Activated CD4-positive, alpha-beta T cell treated with anti-CD3 and anti-CD28 coated beads, Interleukin-2, amount 50 U/mL, for 48 hours (primary cell): ENCODE data around the gene CPAMD8.
"Not testable (repeated sequence)": the region's sequence is repeated elsewhere in the genome, so short reads cannot be mapped to it uniquely, and the experiment has no call there.

Experiments used
- DNase-seq, 2 experiments: peaks; one replicate each; pipeline ENCODE4 v3.0.0-alpha.2; 2020

CPAMD8 gene

GRCh38 chr19:16944626-16945363 is 81.8 kb downstream of the CPAMD8 start:
- no peak for DNase-seq

GRCh38 chr19:16943942-16944625 is 82.5 kb downstream of the CPAMD8 start:
- DNase-seq, result no peak

GRCh38 chr19:16943090-16943489 is 83.5 kb downstream of the CPAMD8 start:
- not testable (repeated sequence) for DNase-seq

GRCh38 chr19:16942583-16942982 is 84.0 kb downstream of the CPAMD8 start:
- DNase-seq, result no peak

GRCh38 chr19:16940626-16941025 is 86.0 kb downstream of the CPAMD8 start:
- no peak for DNase-seq

GRCh38 chr19:16940063-16940462 is 86.5 kb downstream of the CPAMD8 start:
- not testable (repeated sequence) for DNase-seq

- DNase-seq, result no peak
Observed at GRCh38 chr19:16938211-16938610, 88.4 kb downstream of the CPAMD8 start.

GRCh38 chr19:16937796-16938195 is 88.8 kb downstream of the CPAMD8 start:
- DNase-seq, result not testable (repeated sequence)

GRCh38 chr19:16936901-16937300 is 89.7 kb downstream of the CPAMD8 start:
- DNase-seq, result no peak

- no peak for DNase-seq
Observed at GRCh38 chr19:16934489-16934888, 92.1 kb downstream of the CPAMD8 start.

- DNase-seq, result no peak
Observed at GRCh38 chr19:16931306-16931705, 95.3 kb downstream of the CPAMD8 start.

- no peak for DNase-seq
Observed at GRCh38 chr19:16930753-16931152, 95.9 kb downstream of the CPAMD8 start.

GRCh38 chr19:16928916-16929315 is 97.7 kb downstream of the CPAMD8 start:
- DNase-seq, result no peak

GRCh38 chr19:16928351-16928750 is 98.3 kb downstream of the CPAMD8 start:
- no peak for DNase-seq

- DNase-seq, result no peak
Observed at GRCh38 chr19:16927883-16928282, 98.7 kb downstream of the CPAMD8 start.

- no peak for DNase-seq
Observed at GRCh38 chr19:16922949-16923348, 103.7 kb downstream of the CPAMD8 start.

- no peak for DNase-seq
Observed at GRCh38 chr19:16922592-16922934, 104.0 kb downstream of the CPAMD8 start.

GRCh38 chr19:16921766-16922591 is 104.6 kb downstream of the CPAMD8 start:
- DNase-seq, result no peak

GRCh38 chr19:16920816-16921529 is 105.6 kb downstream of the CPAMD8 start:
- DNase-seq, result no peak

GRCh38 chr19:16919496-16919895 is 107.1 kb downstream of the CPAMD8 start:
- no peak for DNase-seq

- no peak for DNase-seq
Observed at GRCh38 chr19:16917401-16917800, 109.2 kb downstream of the CPAMD8 start.

GRCh38 chr19:16915734-16916133 is 110.9 kb downstream of the CPAMD8 start:
- no peak for DNase-seq

GRCh38 chr19:16915135-16915534 is 111.5 kb downstream of the CPAMD8 start:
- DNase-seq, result no peak
